ENCODE results near the gene OCIAD1. TPM values are rescaled to one million over a fixed set of nuclear protein-coding genes. Genes with fewer than 3 reads are reported as not detected.

OCIAD1 gene
- total and polyA plus RNA-seq, 2 of the 13 experiments (the other 11 are each of a cell fraction or from before 2014, with no cell fraction given), result 67.3 to 74.9 TPM

- Histone ChIP-seq H3K4me1 (ENCODE audit: insufficient read depth, low read length) (no peaks in the 10 kb centered on the region), H3K4me3 (replicated peaks in 1 of 3; ENCODE audit: insufficient read depth in 1 of 3, low read depth in 2 of 3, low read length in 3 of 3) (no peak overlapping the region), H3K9me3 (ENCODE audit: low read length) (no peaks in the 10 kb centered on the region), H3K27me3 (ENCODE audit: control insufficient read depth in 1 of 2, insufficient read depth in 2 of 2, low read length in 2 of 2) (no peaks in the 10 kb centered on the region), H4K20me1 (ENCODE audit: insufficient read depth, low read length) (no peaks in the 10 kb centered on the region), H3K36me3 (replicated peaks in 1 of 2; ENCODE audit: control insufficient read depth in 1 of 2, insufficient read depth in 2 of 2, low read length in 2 of 2) (no peaks in the 10 kb centered on the region), H3K9ac (ENCODE audit: insufficient read depth, low read depth, low read length) (no peak overlapping the region), H3K79me2 (ENCODE audit: insufficient read depth, low read length) (no peaks in the 10 kb centered on the region), H3K27ac (ENCODE audit: extremely low read length, insufficient read depth, low read length) (no peak overlapping the region), H2AFZ (ENCODE audit: low read length) (no peak overlapping the region), H3K4me2 (ENCODE audit: low read depth, low read length) (no peak overlapping the region)
- intact Hi-C loops (cut with micrococcal nuclease; ENCODE audit: unreplicated experiment) (no loop called here), in situ Hi-C loops (cut with HindIII; ENCODE audit: extremely low pct_ligation_motif_present, low pct_unique_long_range_greater_than_20kb) (no loop called here)
- ATAC-seq (peak; percentile 49; the same call in 2 of the 3 replicates), FAIRE-seq (no peak), DNase-seq (ENCODE audit: low spot score) (no peak)
- BruUV-seq (replicated peaks), result no TSS peak
- CTCF ChIA-PET (ENCODE audit: low intra/inter-chr PET ratio, low total read pairs), result interaction anchor here (1.6 kb wide), 1 partner anchor 85 kb away, joined by 4 read pairs; no protein-coding TSS in a partner anchor
- no CpG with 5 or more reads among the region's 1 CpG for WGBS (ENCODE audit: low lambda C conversion rate)
- POLR2A ChIA-PET, result no interaction called here
- TF ChIP-seq FUBP1 (CRISPR knock-in tag; IDR thresholded peaks at IDR 0.05; ENCODE audit: borderline replicate concordance) (no peak), STAG1 (CRISPR knock-in tag; IDR thresholded peaks at IDR 0.05) (peak; percentile 5; the same call in 1 of the 2 replicates), ZNF326 (CRISPR knock-in tag; IDR thresholded peaks at IDR 0.05; ENCODE audit: borderline replicate concordance) (no peak), ZNF44 (CRISPR knock-in tag; IDR thresholded peaks at IDR 0.05) (no peak), AKNA (CRISPR knock-in tag; IDR thresholded peaks at IDR 0.05; ENCODE audit: borderline replicate concordance) (no peak), CTCF (CRISPR knock-in tag; IDR thresholded peaks at IDR 0.05) (0 out of 2 replicates have a peak, but pooled peaks have one; percentile 12)
Measured at GRCh38 chr4:48877827-48878535, 47.1 kb downstream of the OCIAD1 start.
